Heart left ventricle (tissue), 13 donors: ENCODE data around the gene NOL9.

Experiments
- CTCF ChIP-seq, 12 donors: fragments of 200-600 bp; sonication (generic) in 4 of 12; IDR thresholded peaks; one replicate each; pipeline versions ENCODE4 v1.5.0 to v1.8.0; 2018 to 2022; ENCODE audit warnings: antibody characterized with exemption in 12 of 12, mild to moderate bottlenecking in 5 of 12
- POLR2A ChIP-seq, 2 donors: fragments of 450-650 bp; IDR thresholded peaks; one replicate each; pipeline ENCODE4 v1.6.1; 2017; ENCODE audit warnings: antibody characterized with exemption in 2 of 2, mild to moderate bottlenecking in 2 of 2, moderate library complexity in 2 of 2
- donor health status: ischemic (EF 13 %, LVEDD 7.1; RV severe dilation, severe dysfunction).
- donor health status: DM: no; HTN: yes; CAD: no.
- donor health status: DM: no; HTN: no; CAD: no.
- donor health status: ischemic (EF 25% LVEDD 6.9; RV normal size, moderate dysfunction).
- donor health status: ischemic (EF 25% LVEDD 5.7; RV mildly dilated, moderate dysfunction).
- donor health status: ischemic (EF 35%, LVEDD 5.7; RV mildly dilated, moderate dysfunction).
- donor health status: nonischemic (EF 11% LVEDD 7.7; RV severe dilation, severe dysfunction).
- donor health status: DM: yes; HTN: yes; CAD: no.
- donor health status: PGD.
- donor health status: ischemic (EF 29% LVEDD 5.4; RV normal size, mild dysfunction).
- donor health status: nonischemic (EF 23%, LVEDD 6.1; RV moderate dilation, normal function).

GRCh38 chr1:6585081-6585722 is 30.9 kb upstream of the NOL9 start:
- TF ChIP-seq POLR2A (IDR thresholded peaks at IDR 0.05) (no peak), CTCF (IDR thresholded peaks at IDR 0.05) (no peak)
